Activated gamma-delta T cell treated with anti-CD3 and anti-CD28 coated beads, Interleukin-2, amount 50 U/mL, for 16 hours (primary cell): Measurements from ENCODE around the gene ANKRD40CL.
"Not testable (repeated sequence)": the region's sequence is repeated elsewhere in the genome, so short reads cannot be mapped to it uniquely, and the experiment has no call there.

ENCODE experiments used
- DNase-seq: peaks from one replicate; pipeline ENCODE4 v3.0.0-alpha.2; 2020; ENCODE audit warnings: low read depth

Gene ANKRD40CL

GRCh38 chr17:50758989-50759544 lies 8.3 kb downstream of the ANKRD40CL start:
- no peak for DNase-seq

GRCh38 chr17:50758524-50758923 lies 8.8 kb downstream of the ANKRD40CL start:
- no peak for DNase-seq

GRCh38 chr17:50754521-50754920 lies 12.8 kb downstream of the ANKRD40CL start:
- no peak for DNase-seq

DNA sequence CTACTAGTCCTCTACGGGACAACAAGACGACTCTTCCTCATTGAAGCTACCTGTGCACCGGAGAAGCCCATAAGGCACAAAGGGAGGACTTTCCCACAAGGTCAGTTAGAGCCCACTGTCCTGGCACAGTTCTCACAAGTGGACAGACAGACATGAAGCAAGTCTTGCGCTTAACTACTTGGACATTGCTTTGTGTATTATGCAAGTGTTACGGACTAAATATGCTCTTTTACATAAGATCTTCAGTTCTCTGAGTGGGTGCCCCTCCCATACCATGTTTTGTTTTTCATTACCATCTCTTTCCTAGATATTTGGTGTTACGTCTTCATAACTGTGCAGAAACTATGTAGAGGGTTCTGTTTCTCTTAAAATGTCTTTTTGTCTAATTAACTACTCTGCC lies 18.1 kb downstream of the ANKRD40CL start:
- no peak for DNase-seq

GRCh38 chr17:50745631-50746030 lies 21.7 kb downstream of the ANKRD40CL start:
- no peak for DNase-seq

GRCh38 chr17:50739098-50739497 lies 28.2 kb downstream of the ANKRD40CL start:
- no peak for DNase-seq

GRCh38 chr17:50737118-50737698 lies 30.1 kb downstream of the ANKRD40CL start:
- no peak for DNase-seq

DNA sequence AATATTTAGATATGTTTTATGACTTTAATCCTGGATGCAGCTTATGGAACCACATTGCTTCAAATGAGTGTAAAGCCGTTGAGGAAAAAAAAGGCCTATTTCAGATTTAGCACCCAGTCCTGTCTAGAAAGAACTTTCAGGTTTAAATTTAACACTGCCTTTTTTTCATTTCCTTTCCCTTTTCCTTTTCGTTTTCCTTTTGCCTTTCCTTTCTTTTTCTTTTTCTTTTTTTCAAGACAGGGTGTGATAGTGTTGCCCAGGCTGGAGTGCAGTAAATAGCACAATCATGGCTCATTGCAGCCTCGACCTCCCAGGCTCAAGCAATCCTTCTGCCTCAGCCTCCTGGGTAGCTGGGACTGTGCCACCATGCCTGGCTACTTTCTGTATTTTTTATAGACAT lies 32.0 kb downstream of the ANKRD40CL start:
- DNase-seq, result no peak

- no peak for DNase-seq
These were observed 35.5 kb downstream of the ANKRD40CL start for GRCh38 chr17:50731575-50732460.

DNA sequence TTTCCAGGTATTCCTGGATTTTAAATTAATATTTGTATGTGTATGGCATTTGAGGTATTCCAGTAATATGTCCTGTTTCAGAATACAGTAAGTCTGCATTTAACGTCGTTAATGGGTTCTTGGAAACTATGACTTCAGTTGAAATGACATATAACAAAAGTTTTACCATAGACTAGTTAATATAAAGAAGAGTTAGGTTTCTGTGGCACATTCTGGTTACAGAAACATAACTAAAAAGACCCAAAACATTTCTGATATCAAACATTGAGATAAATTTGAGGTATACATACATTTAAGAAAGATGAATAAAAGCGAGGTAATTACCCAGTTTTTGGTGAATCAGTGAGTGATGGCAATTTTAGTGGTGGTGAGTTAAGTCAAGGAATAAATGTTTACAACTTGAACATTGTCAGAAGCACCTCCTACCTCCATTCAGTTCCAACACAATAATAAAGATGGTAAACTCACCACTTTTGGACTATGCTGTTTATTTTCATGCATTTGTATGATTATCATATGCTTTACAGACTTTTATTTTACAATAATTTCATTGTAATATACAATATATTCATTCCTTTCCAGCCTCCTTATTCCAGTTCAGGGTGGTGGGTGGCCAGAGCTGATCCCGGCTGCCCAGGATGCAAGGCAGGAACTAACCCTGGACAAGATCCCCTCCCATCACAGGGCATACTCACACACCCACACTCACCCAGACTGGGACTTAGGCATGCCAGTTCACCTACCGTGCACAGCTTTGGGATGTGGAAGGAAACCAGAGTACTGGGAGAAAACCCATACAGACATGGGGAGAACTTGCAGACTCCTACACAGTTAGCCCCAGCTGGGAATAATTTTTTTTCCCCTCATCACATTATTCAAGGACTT lies 38.2 kb downstream of the ANKRD40CL start:
- DNase-seq, result no peak

- DNase-seq, result no peak
These were observed 39.2 kb downstream of the ANKRD40CL start for GRCh38 chr17:50728112-50728429.

GRCh38 chr17:50725769-50726655 lies 41.3 kb downstream of the ANKRD40CL start:
- DNase-seq, result no peak

DNA sequence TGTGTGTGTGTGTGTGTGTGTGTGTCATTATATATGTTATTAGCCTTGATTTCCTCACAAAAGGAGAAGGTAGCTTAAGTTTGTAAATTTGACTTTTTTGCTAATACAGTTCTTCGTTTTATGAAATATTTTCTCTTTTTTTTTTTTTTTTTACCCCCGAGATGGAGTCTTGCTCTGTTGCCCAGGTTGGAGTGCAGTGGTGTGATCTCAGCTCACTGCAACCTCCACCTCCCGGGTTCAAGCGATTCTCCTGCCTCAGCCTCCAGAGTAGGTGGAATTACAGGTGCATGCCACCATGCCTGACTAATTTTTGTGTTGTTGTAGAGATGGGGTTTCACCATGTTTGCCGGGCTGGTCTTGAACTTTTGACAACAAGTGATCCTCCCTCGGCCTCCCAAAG lies 42.7 kb downstream of the ANKRD40CL start:
- DNase-seq, result not testable (repeated sequence)

DNA sequence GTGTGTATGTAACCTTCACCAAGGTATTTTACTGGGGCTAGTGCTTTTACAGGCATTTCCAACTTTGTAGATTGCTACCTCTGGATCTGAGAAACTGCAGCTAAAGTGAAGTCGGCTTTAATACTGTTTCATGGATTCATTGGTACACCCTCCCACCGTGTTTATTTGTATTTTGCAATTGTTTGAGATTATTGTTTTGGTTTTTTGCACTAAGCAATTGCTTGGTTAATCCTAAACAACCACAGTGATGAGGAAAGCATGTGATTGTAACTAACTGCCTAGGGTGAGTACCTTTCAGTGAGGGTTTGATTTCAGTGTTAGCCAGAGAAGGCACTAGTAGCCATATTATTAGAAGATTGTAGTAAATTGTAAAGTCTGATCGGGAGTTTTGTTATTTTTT lies 44.6 kb downstream of the ANKRD40CL start:
- DNase-seq, result no peak

DNA sequence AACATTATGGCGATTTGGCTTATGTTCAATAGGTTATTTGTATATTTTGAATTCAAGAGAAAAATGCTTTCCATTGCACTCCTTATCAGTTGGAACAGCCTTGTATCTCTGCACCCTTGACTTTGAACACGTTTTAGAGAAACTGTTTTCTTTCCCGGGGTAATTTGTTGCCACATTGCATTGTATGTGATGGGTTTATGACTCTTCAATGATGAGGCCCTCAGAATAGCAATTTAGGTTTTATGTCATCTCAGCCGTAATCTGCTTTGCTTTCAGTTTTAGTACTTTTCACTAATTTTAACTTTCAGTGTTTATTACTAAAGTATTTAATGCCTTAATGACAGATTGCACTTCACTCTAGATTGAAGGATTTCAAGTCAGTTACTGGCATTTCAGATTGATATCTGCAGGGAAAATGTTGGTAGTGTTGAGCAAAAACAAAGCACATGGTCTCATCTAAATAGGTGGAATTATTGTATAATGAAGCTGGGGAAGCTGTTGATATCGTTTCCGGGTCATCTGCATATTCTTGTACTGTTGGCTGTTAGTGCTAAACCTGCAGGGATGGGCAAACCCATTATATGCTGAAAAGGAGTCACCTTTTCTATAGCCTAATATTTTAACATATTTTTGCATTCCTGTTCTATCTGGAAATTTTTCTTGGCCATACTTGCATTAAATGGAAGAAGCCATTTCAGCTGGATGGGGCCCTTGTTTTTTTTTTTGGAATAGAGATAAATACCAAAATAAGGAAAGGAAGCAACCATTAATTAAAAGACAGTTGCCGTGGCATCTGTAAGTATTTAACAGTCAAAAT lies 45.9 kb downstream of the ANKRD40CL start:
- no peak for DNase-seq

GRCh38 chr17:50719924-50720794 lies 47.2 kb downstream of the ANKRD40CL start:
- DNase-seq, result no peak

DNA sequence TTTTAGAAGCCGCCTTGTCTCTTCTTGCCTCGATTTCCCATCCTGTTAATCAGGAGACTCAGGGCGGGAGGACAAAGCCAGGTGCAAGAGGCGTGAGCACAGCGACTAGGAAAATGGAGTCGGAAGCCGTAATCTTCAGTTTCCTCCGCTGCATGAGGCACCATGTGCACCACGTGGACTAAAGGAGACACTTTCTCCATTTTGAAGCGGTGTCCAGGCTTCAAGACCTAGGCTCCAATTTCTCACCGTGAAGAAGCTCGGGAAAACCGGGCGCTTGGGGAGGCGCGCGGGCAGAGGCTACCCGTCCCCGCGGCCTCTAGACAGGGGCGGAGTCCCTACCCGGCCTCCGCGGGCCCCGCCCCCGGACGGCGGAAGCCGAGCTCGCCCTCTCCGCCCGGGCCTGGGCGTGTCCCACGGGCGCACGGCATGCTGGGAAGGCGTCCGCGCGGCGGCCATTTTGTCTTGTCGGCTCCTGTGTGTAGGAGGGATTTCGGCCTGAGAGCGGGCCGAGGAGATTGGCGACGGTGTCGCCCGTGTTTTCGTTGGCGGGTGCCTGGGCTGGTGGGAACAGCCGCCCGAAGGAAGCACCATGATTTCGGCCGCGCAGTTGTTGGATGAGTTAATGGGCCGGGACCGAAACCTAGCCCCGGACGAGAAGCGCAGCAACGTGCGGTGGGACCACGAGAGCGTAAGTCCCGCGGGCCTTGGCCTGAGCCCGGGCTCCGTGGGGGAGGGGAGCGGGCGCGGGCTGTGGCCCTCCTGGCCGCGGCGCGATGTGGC lies 48.0 kb downstream of the ANKRD40CL start, which contains the start of gene LUC7L3:
LUC7L3 (plus strand) TSS at position 460 of the 780 bp plus-strand sequence; CDS start at position 590, 130 bp downstream.
- peak; percentile 87 for DNase-seq

GRCh38 chr17:50715471-50715870 lies 51.8 kb downstream of the ANKRD40CL start:
- no peak for DNase-seq

DNA sequence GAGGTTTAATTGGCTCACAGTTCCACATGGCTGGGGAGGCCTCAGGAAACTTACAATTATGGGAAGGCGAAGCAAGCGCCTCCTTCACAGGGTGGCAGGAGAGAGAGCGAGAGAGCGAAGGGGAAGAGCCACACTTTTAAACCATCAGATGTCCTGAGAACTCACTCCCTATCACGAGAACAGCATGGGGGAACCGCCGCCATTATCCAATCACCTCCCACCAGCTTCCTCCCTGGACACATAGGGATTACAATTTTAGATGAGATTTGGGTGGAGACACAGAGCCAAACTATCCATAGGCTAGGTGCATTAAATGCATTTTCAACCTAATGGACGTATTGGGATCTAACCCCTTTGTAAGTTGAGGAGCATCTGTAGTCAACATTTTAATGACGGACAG lies 54.7 kb downstream of the ANKRD40CL start:
- DNase-seq, result no peak
